K562 (cell line): ENCODE data around the gene WFIKKN2. TPM values are rescaled to one million over a fixed set of nuclear protein-coding genes. Genes with fewer than 3 reads are reported as not detected.
A peak's percentile ranks its signal among the peaks of the same experiment; 100 is the strongest.

Source experiments
- ARHGAP35 ChIP-seq: fragments of 450-650 bp; IDR thresholded peaks from 2 replicates; pipeline ENCODE4 v1.6.1; 2018; ENCODE audit not compliant: partially characterized antibody
- BCOR ChIP-seq: fragments of 450-650 bp; IDR thresholded peaks from 2 replicates; pipeline ENCODE4 v1.6.1; 2016
- CCNT2 ChIP-seq: IDR thresholded peaks from 2 replicates; pipeline ENCODE4 v1.6.1; 2011; ENCODE audit warnings: borderline replicate concordance, low read depth, mild to moderate bottlenecking, moderate library complexity, mixed read lengths, low read length; ENCODE audit not compliant: insufficient read length; ENCODE audit errors: extremely low read depth
- CXXC5 ChIP-seq: fragments of 250-450 bp; sonication (Bioruptor Pico); IDR thresholded peaks from 2 replicates; pipeline ENCODE4 v1.8.0; 2022; ENCODE audit warnings: inconsistent platforms, mild to moderate bottlenecking, moderate library complexity
- E2F5 ChIP-seq: sonication (generic); formaldehyde crosslinking; IDR thresholded peaks from 2 replicates; pipeline ENCODE4 v1.8.0; 2022; ENCODE audit warnings: mild to moderate bottlenecking, missing genetic modification reagents
- FUS ChIP-seq: fragments of 200-400 bp; formaldehyde crosslinking; optimal IDR thresholded peaks from 2 replicates; pipeline ENCODE3; 2017; ENCODE audit warnings: low read depth, low read length
- HDAC2 ChIP-seq: fragments of 450-650 bp; IDR thresholded peaks from 2 replicates; pipeline ENCODE4 v1.6.1; 2016; ENCODE audit warnings: mild to moderate bottlenecking
- HNRNPUL1 ChIP-seq: fragments of 200-400 bp; formaldehyde crosslinking; IDR thresholded peaks from 2 replicates; pipeline ENCODE4 v1.6.1; 2017; ENCODE audit warnings: low read length
- ILK ChIP-seq: fragments of 450-650 bp; IDR thresholded peaks from 2 replicates; pipeline ENCODE4 v1.6.1; 2016; ENCODE audit warnings: missing genetic modification characterization, low read depth, mild to moderate bottlenecking, missing compliant biosample characterization, moderate library complexity, borderline replicate concordance
- KLF10 ChIP-seq: fragments of 250-450 bp; sonication (Bioruptor Pico); IDR thresholded peaks from 2 replicates; pipeline ENCODE4 v1.6.1; 2021; ENCODE audit warnings: matching md5 sums
- NFRKB ChIP-seq: fragments of 450-650 bp; IDR thresholded peaks from 2 replicates; pipeline ENCODE4 v1.6.1; 2016; ENCODE audit warnings: low read depth
- NR3C1 ChIP-seq: sonication (generic); formaldehyde crosslinking; IDR thresholded peaks from 2 replicates; pipeline ENCODE4 v1.8.1; 2022; ENCODE audit warnings: missing genetic modification reagents
- PRPF4 ChIP-seq: fragments of 200-400 bp; formaldehyde crosslinking; IDR thresholded peaks from one replicate; pipeline ENCODE4 v1.6.1; 2017; ENCODE audit warnings: low read length, low read depth, mild to moderate bottlenecking; ENCODE audit not compliant: insufficient read depth, poor library complexity, severe bottlenecking
- RBBP5 ChIP-seq: fragments of 200-600 bp; sonication (generic); IDR thresholded peaks from 2 replicates; pipeline ENCODE4 v1.6.1; 2012; ENCODE audit warnings: borderline replicate concordance, mild to moderate bottlenecking, low read length, control low read depth, inconsistent platforms; ENCODE audit not compliant: insufficient read depth, poor library complexity, severe bottlenecking
- SAFB2 ChIP-seq: fragments of 200-400 bp; formaldehyde crosslinking; IDR thresholded peaks from 2 replicates; pipeline ENCODE4 v1.6.1; 2018; ENCODE audit warnings: borderline replicate concordance, low read length, low read depth, moderate library complexity; ENCODE audit not compliant: severe bottlenecking
- TAF1 ChIP-seq: IDR thresholded peaks from 2 replicates; pipeline ENCODE4 v1.6.1; 2011; ENCODE audit warnings: mild to moderate bottlenecking, low read length, moderate library complexity; ENCODE audit not compliant: insufficient read depth, control insufficient read depth, severe bottlenecking; ENCODE audit errors: extremely low read depth
- TAF15 ChIP-seq: fragments of 200-400 bp; formaldehyde crosslinking; IDR thresholded peaks from 2 replicates; pipeline ENCODE4 v1.6.1; 2017; ENCODE audit warnings: mild to moderate bottlenecking, low read depth, low read length, moderate library complexity
- THRA ChIP-seq: fragments of 450-650 bp; IDR thresholded peaks from 2 replicates; pipeline ENCODE4 v1.6.1; 2017; ENCODE audit warnings: mild to moderate bottlenecking, moderate library complexity
- YY1 ChIP-seq, 3 experiments: IDR thresholded peaks; 2 replicates each; pipeline ENCODE4 v1.6.1; 2011; ENCODE audit warnings: low read length in 2 of 3, mild to moderate bottlenecking in 2 of 3, moderate library complexity in 2 of 3, borderline replicate concordance in 1 of 3, control low read depth in 1 of 3, low read depth in 1 of 3; ENCODE audit not compliant: insufficient read depth in 3 of 3, insufficient replicate concordance in 2 of 3, control insufficient read depth in 1 of 3, insufficient read length in 1 of 3; ENCODE audit errors: extremely low read depth in 1 of 3
- ZKSCAN8 ChIP-seq: fragments of 200-800 bp; sonication (Bioruptor generic); IDR thresholded peaks from 2 replicates; pipeline ENCODE4 v1.6.1; 2016; ENCODE audit warnings: missing genetic modification characterization, missing compliant biosample characterization
- ZNF121 ChIP-seq: sonication (generic); formaldehyde crosslinking; conservative IDR thresholded peaks from 2 replicates; pipeline ENCODE4 v1.8.0; 2022; ENCODE audit warnings: missing genetic modification reagents
- ZNF165 ChIP-seq: fragments of 250-450 bp; sonication (Bioruptor Pico); IDR thresholded peaks from 2 replicates; pipeline ENCODE4 v1.4.0; 2020; ENCODE audit warnings: borderline replicate concordance
- ZNF282 ChIP-seq: sonication (generic); formaldehyde crosslinking; IDR thresholded peaks from 2 replicates; pipeline ENCODE4 v1.8.1; 2023; ENCODE audit warnings: missing genetic modification reagents
- ZNF384 ChIP-seq: IDR thresholded peaks from 2 replicates; pipeline ENCODE4 v1.6.1; 2012; ENCODE audit warnings: low read depth, low read length, improper control_type of control experiment
- ZNF57 ChIP-seq: fragments of 450-650 bp; formaldehyde crosslinking; IDR thresholded peaks from 2 replicates; pipeline ENCODE4 v1.4.0; 2020; ENCODE audit warnings: mild to moderate bottlenecking, moderate library complexity
- polyA plus RNA-seq, 8 experiments: library from polyadenylated mRNA; depleted of rRNA in 4 of 8; stranded (reverse) in 5 of 8; unstranded in 3 of 8; fragments of >200 nt; fragmentation: Nextera tagmentation in 2 of 8; fragmentation: Illumina TruSeq in 1 of 8; extraction: Ambion mirVana in 2 of 8; extraction: Trizol in 1 of 8; gene quantifications; 2 replicates each; pipeline versions ENCODE4 v1.2.1 to v1.2.3, GENCODE V29; 2011 to 2014; ENCODE audit warnings: inconsistent platforms in 1 of 8, missing spikeins in 1 of 8
- total RNA-seq, 7 experiments: library from RNA; depleted of rRNA in 6 of 7; stranded (reverse); fragments of >200 nt in 6 of 7; fragmentation: Illumina TruSeq in 2 of 7; extraction: Trizol in 2 of 7; gene quantifications; 2 replicates each; pipeline versions ENCODE4 v1.2.1 to v1.2.3, GENCODE V29; 2011 to 2021; ENCODE audit warnings: low replicate concordance in 1 of 7

The WFIKKN2 gene
- total and polyA plus RNA-seq, 9 of the 15 experiments (the other 6 are each of a cell fraction or from before 2014, with no cell fraction given): 0.07 TPM; not detected in 8

GRCh38 chr17:50867363-50868139 lies 32.2 kb downstream of the WFIKKN2 start (continued):
- TF ChIP-seq ARHGAP35 (no peak), ZKSCAN8 (CRISPR knock-in tag) (no peak), KLF10 (no peak), ZNF57 (no peak), SAFB2 (no peak), E2F5 (0 out of 2 replicates have a peak, but pooled peaks have one; percentile 51), NFRKB (no peak), CCNT2 (no peak), NR3C1 (no peak), TAF15 (no peak), ZNF384 (no peak), THRA (no peak), ZNF282 (CRISPR knock-in tag) (no peak), ZNF165 (CRISPR knock-in tag) (no peak), ILK (tag) (no peak), RBBP5 (no peak), BCOR (peak; percentile 28; the same call in 1 of the 2 replicates), TAF1 (peak; percentile 29), ZNF121 (CRISPR knock-in tag) (no peak), PRPF4 (no peak), HNRNPUL1 (no peak), HDAC2 (peak; percentile 45; the same call in 1 of the 2 replicates), CXXC5 (peak; percentile 57), YY1 (IDR thresholded peaks at IDR 0.05; ENCODE audit: borderline replicate concordance in 1 of 3, control insufficient read depth in 1 of 3, extremely low read depth in 1 of 3, insufficient read depth in 3 of 3, insufficient read length in 1 of 3, insufficient replicate concordance in 2 of 3, low read depth in 1 of 3, low read length in 2 of 3) (peak in 1 of 3 experiments; percentile 27), FUS (no peak)
